ENCODE measurements around the gene BCO1.

The BCO1 gene

DNA sequence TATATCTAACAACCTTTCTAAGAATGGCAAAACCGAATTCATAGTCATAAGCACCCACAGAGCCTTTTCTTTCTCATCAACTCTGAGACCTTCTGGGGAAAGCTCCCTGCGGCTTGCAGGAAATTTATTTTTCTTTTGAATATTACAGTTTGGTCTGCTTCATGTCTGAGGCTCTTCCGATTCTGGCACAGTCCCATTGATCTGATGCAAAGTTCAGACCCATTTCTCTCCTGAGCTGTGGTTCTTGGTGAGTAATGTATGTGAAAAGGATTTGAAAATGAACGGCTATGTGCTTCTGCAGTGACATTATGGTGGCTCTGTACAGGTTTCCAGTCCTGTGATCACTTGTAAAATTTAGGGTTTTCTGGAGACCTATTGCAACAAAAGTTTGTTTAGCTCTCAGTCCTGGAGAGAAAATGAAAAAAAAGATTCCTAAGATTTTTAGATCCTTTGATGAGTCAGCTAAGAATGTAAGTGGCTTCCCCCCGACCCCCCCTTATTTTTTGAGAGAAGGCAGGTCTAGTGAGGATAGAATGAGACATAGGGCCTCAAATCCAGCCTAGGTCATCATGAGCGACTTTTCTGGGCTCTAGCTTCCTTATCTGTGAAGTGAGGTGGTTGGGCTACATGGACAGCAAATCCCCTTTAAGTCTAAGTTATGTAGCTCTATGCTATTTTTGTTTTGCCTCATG lies 80.9 kb downstream of the BCO1 start:
- DNase-seq (ENCODE audit: low spot score), result no peak

DNA sequence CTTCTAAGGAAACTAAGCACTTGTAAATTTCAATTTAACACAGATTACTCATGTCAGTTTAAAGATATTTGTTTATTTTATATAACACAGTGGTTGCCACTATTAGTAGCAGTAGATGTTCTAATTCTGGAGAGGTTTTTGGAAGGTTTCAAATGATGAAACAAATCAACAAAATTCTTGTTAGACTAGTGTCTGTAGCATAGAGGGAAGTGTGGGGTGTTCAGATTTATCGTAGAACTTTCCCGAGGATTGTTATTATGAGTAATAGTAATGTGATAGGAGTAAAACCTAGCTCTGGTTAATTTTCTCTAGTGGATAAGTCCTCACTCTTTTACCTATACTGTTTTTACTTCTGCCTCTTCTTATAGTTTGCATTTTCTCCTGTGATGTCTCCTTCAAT lies 82.5 kb downstream of the BCO1 start:
- no peak for DNase-seq (ENCODE audit: low spot score)

GRCh38 chr16:81321536-81321935 lies 83.0 kb downstream of the BCO1 start:
- DNase-seq (ENCODE audit: low spot score), result no peak

DNA sequence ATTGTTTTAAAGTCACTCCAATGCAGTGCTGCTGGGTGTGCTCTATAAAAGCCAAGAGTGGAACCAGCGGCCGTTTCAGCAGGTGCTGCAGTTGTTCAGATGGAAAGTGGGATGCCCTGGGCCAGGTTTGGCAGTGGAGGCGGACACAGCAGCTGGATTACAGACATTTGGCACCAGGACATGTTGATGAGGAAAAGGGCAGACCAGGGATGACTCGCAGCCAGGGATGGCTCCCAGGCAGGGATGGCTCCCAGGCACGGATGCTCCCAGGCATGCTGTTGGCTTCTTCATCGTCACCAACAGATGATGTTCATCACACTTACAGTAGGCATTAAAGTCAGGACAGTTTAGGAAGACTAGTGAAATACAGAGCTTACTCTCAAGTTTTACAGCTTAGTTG lies 86.3 kb downstream of the BCO1 start:
- DNase-seq (ENCODE audit: low spot score), result no peak

GRCh38 chr16:81327011-81327410 lies 88.5 kb downstream of the BCO1 start:
- no peak for DNase-seq (ENCODE audit: low spot score)

DNA sequence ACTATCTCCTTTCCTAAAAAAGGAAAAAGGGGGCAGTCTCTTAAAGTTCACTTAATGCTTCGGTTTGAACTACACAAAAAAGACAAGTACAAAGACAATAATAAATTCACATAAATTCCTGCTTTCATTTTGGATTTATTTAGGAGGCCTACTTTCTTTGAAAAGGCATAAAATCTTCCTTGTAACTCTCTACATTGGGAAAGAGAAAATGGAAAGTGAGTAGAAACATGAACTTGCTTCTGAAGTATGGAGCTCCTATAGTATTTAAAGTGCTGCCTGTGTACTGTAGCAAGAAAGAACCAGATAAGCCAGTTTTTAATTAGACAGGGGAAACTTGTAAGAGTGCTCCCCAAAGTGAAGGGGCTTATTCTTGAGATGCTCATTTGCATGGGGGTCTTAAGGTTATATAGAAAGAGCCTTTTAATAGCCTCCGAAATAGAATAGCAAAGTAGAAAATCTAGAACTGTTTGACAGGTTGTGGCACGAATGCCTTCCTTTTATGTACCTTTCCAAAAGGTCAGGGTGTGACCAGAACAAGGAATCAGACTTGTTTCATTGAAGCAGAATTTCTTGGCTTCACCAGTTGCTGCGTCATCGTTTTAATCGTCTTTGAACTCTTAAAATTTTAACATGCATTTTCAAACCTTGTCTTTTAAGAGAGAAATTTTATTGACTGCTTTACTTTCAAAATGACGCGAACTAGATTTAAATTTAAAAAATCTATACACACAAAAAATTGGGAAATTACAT lies 89.1 kb downstream of the BCO1 start:
- DNase-seq (ENCODE audit: low spot score), result no peak

DNA sequence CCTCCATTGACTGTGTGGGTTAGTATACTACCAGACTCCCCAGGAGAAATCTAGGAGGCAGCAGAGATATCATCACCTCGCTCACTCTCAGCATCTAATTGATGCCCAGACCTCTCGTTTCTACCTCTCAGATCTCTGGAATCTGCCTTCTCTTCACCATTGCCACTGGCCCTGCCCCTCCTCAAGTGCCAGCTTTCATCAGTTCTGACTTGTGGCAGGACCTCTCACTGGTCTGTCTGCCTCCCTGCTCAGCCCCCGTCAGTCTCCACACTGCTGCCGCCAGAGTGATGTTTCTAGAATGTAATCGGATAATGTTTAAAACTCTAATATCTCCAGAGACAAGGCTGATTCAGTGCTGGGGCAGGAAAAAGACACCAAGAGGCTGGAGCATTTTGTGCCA lies 91.5 kb downstream of the BCO1 start:
- no peak for DNase-seq (ENCODE audit: low spot score)

DNA sequence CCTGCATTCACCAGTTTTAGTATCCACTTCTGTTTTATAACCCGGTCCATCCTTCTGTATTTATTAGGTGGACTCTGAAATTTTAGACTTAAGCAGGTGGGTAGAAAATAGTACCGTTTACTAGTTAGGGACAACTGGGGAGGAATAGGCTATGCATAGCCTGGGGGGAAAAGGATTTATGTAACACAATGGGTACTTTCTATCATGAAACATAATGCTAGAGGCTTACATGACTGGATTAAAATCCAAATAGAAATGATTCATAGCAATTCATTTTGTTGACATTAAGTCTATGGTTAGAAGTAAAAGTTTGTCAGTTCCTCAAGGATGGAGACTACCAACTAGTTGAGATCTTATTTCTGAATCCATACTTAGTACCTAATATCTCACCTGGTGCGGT lies 94.9 kb downstream of the BCO1 start:
- DNase-seq (ENCODE audit: low spot score), result no peak

DNA sequence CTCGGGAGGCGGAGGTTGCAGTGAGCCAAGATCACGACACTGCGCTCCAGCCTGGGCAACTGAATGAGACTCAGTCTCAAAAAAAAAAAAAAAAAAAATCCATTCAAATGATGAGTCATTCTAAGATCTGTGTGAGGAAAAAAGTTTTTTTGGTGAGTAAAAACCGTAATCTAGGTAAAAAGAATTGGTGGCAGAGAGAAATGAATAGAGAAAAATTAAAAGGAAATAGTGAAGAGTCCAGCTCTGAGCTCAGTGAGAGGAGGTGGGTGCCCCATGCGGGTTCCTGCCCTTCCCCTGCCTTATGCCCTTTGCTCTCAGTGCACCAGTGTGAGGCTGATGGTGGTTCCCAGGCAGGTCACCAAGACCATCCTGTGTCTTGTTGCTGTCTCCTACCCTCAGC lies 97.2 kb downstream of the BCO1 start:
- DNase-seq (ENCODE audit: low spot score), result no peak

GRCh38 chr16:81337097-81337496 lies 98.6 kb downstream of the BCO1 start:
- no peak for DNase-seq (ENCODE audit: low spot score)
